ENCODE data around the gene KIAA1328. TPM values are rescaled to one million over a fixed set of nuclear protein-coding genes. Genes with fewer than 3 reads are reported as not detected.
A peak's percentile ranks its signal among the peaks of the same experiment; 100 is the strongest.

The KIAA1328 gene
- total RNA-seq, 1 donor from 2014 or later: 11.6 TPM

DNA sequence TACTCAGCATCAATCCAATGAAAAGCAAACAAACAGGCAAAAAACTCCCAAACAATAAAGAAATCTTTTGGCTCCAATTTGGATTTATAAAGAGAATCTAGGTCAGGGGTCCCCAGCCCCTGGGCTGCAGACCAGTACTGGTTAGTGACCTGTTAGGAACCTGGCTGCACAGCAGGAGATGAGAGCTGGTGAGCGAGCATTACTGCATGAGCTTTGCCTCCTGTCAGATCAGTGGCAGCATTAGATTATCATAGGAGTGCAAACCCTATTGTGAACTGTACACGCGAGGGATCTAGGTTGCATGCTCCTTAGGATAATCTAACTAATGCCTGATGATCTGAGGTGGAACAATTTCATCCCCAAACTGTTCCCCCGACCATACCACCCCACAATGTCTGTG is 102.2 kb downstream of the KIAA1328 start:
- H3K27ac Mint-ChIP-seq: no peak overlapping the region
- H3K9me3 Mint-ChIP-seq: no peaks in the 10 kb centered on the region
- TF ChIP-seq CTCF (conservative IDR thresholded peaks at IDR 0.05): no peak
- H3K36me3 Mint-ChIP-seq: no peaks in the 10 kb centered on the region
- no peaks in the 10 kb centered on the region for H3K27me3 Mint-ChIP-seq
- H3K4me1 Mint-ChIP-seq (ENCODE audit: unreplicated experiment): no peaks in the 10 kb centered on the region
- no peak overlapping the region for H3K4me3 Mint-ChIP-seq
- no peak for DNase-seq (ENCODE audit: extremely low spot score, unreplicated experiment)

GRCh38 chr18:36933552-36933951 is 104.6 kb downstream of the KIAA1328 start:
- Mint-ChIP-seq H3K4me1 (ENCODE audit: unreplicated experiment) (no peaks in the 10 kb centered on the region), H3K36me3 (peaks cover 18% of the 10 kb centered on the region), H3K9me3 (peaks cover 10% of the 10 kb centered on the region), H3K27me3 (no peaks in the 10 kb centered on the region), H3K27ac (no peak overlapping the region), H3K4me3 (no peak overlapping the region)
- no peak for TF ChIP-seq CTCF (conservative IDR thresholded peaks at IDR 0.05)
- no peak for DNase-seq (ENCODE audit: extremely low spot score, unreplicated experiment)

- Mint-ChIP-seq H3K4me1 (ENCODE audit: unreplicated experiment) (no peaks in the 10 kb centered on the region), H3K9me3 (peaks cover 11% of the 10 kb centered on the region), H3K27ac (no peak overlapping the region), H3K36me3 (peaks cover 23% of the 10 kb centered on the region), H3K4me3 (no peak overlapping the region), H3K27me3 (no peaks in the 10 kb centered on the region)
- TF ChIP-seq CTCF (conservative IDR thresholded peaks at IDR 0.05): no peak
- DNase-seq (ENCODE audit: extremely low spot score, unreplicated experiment): no peak
Measured at GRCh38 chr18:36934884-36935283, 106.0 kb downstream of the KIAA1328 start.

DNA sequence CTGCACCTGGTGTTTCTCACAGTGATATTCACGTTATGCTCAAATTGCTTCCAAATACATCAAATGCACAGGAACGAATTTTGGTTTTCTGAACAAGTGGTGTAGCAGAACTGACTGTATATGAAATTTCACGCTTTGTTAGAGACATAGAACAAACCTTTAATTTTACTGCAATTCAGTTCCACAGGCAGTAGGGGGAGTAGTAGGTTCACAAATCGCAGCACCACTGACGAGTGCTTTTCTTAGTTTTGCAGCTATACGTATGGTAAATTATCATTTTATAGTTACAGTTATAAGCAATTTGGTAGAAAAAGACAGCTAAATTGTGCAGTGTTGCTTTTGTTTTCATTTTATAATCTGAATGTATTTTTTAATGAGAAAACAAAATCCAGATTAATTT is 113.3 kb downstream of the KIAA1328 start:
- H3K9me3 Mint-ChIP-seq: peaks cover 11% of the 10 kb centered on the region

GRCh38 chr18:36947820-36948348 is 119.0 kb downstream of the KIAA1328 start:
- TF ChIP-seq CTCF (conservative IDR thresholded peaks at IDR 0.05): no peak
- peak overlapping the region; percentile 84 for H3K27ac Mint-ChIP-seq
- peaks cover 10% of the 10 kb centered on the region for H3K4me1 Mint-ChIP-seq (ENCODE audit: unreplicated experiment)
- H3K4me3 Mint-ChIP-seq: peak overlapping the region; percentile 57
- peaks cover 5% of the 10 kb centered on the region for H3K9me3 Mint-ChIP-seq
- no peak for DNase-seq (ENCODE audit: extremely low spot score, unreplicated experiment)
- H3K36me3 Mint-ChIP-seq: peaks cover 4% of the 10 kb centered on the region
- no peaks in the 10 kb centered on the region for H3K27me3 Mint-ChIP-seq

More for the DNA sequence above, 113.3 kb downstream of the KIAA1328 start:
- Mint-ChIP-seq H3K4me3 (no peak overlapping the region), H3K4me1 (ENCODE audit: unreplicated experiment) (peaks cover 2% of the 10 kb centered on the region), H3K27ac (peak overlapping the region; percentile 86), H3K36me3 (peaks cover 14% of the 10 kb centered on the region), H3K27me3 (no peaks in the 10 kb centered on the region)
- peak; percentile 80 for TF ChIP-seq CTCF (conservative IDR thresholded peaks at IDR 0.05)
- no peak for DNase-seq (ENCODE audit: extremely low spot score, unreplicated experiment)

DNA sequence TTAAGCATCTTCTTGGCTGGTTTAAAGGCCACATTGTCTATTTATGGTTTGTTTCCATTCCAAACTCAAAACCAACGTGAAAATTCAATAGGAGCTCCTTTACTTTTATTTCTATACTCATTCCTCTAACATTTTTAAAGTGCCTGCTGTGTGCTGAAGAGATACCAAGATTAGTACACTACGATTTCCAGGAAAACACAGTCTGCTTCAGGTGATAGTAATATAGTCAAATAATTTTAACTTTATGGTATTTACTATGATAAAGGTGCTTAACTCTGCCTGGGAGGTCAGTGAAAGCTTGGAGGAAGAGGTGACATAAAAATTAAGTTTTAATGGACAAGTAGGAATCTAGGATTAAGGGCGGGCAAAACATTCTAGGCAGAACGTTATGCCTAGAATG is 121.4 kb downstream of the KIAA1328 start:
- TF ChIP-seq CTCF (conservative IDR thresholded peaks at IDR 0.05): no peak
- Mint-ChIP-seq H3K4me1 (ENCODE audit: unreplicated experiment) (peaks cover 10% of the 10 kb centered on the region), H3K4me3 (no peak overlapping the region), H3K9me3 (peaks cover 5% of the 10 kb centered on the region), H3K27ac (no peak overlapping the region), H3K27me3 (no peaks in the 10 kb centered on the region), H3K36me3 (peaks cover 4% of the 10 kb centered on the region)
- DNase-seq (ENCODE audit: extremely low spot score, unreplicated experiment): no peak
